Middle frontal gyrus (tissue), 1 donor: ENCODE data around the gene FREM2.

ENCODE experiments used
- DNase-seq: peaks from one replicate; pipeline ENCODE4 v3.0.0-alpha.2; 2015; ENCODE audit warnings: low spot score; ENCODE audit errors: extremely low spot score

The FREM2 gene

GRCh38 chr13:38686577-38687245, at the start of gene FREM2:
Gene FREM2 (plus strand): TSS chr13:38687077. CDS start chr13:38687345, 268 bp downstream.
- no peak for DNase-seq

GRCh38 chr13:38637576-38637975, 49.3 kb upstream of the FREM2 start:
- DNase-seq: no peak

- no peak for DNase-seq
These were observed 45.5 kb upstream of the FREM2 start for GRCh38 chr13:38641164-38641948.

- DNase-seq: no peak
These were observed 39.6 kb upstream of the FREM2 start for GRCh38 chr13:38647312-38647711.

- DNase-seq: no peak
These were observed 38.0 kb upstream of the FREM2 start for GRCh38 chr13:38648912-38649311.

GRCh38 chr13:38656699-38657098, 30.2 kb upstream of the FREM2 start:
- no peak for DNase-seq

GRCh38 chr13:38657191-38657590, 29.7 kb upstream of the FREM2 start:
- DNase-seq: no peak

- no peak for DNase-seq
These were observed 28.0 kb upstream of the FREM2 start for GRCh38 chr13:38658906-38659305.

GRCh38 chr13:38661010-38661675, 25.7 kb upstream of the FREM2 start:
- DNase-seq: no peak

- no peak for DNase-seq
These were observed 24.5 kb upstream of the FREM2 start for GRCh38 chr13:38662362-38662761.

GRCh38 chr13:38664906-38665305, 22.0 kb upstream of the FREM2 start:
- DNase-seq: no peak

GRCh38 chr13:38667526-38668109, 19.3 kb upstream of the FREM2 start:
- no peak for DNase-seq

GRCh38 chr13:38669234-38669964, 17.5 kb upstream of the FREM2 start:
- no peak for DNase-seq

GRCh38 chr13:38670627-38671026, 16.2 kb upstream of the FREM2 start:
- DNase-seq: no peak

- no peak for DNase-seq
These were observed 14.9 kb upstream of the FREM2 start for GRCh38 chr13:38671980-38672379.

GRCh38 chr13:38674208-38674607, 12.7 kb upstream of the FREM2 start:
- DNase-seq: no peak

- no peak for DNase-seq
These were observed 6.0 kb upstream of the FREM2 start for GRCh38 chr13:38680912-38681311.

- DNase-seq: no peak
These were observed 2.2 kb upstream of the FREM2 start for GRCh38 chr13:38684714-38685113.

GRCh38 chr13:38685431-38685830, 1.4 kb upstream of the FREM2 start:
- no peak for DNase-seq

- DNase-seq: no peak
These were observed 802 bp upstream of the FREM2 start for GRCh38 chr13:38685974-38686576.
